ENCODE data around the gene DENND1B.

The DENND1B gene

GRCh38 chr1:197775282-197776262 lies at the start of gene DENND1B:
Gene DENND1B (minus strand): TSS chr1:197775480. CDS start chr1:197775155, 325 bp downstream.
- DNase-seq (ENCODE audit: low spot score) = no peak

GRCh38 chr1:197814306-197814705 lies 39.0 kb upstream of the DENND1B start:
- no peak for DNase-seq (ENCODE audit: low spot score)

GRCh38 chr1:197813741-197814140 lies 38.5 kb upstream of the DENND1B start:
- DNase-seq (ENCODE audit: low spot score) = no peak

GRCh38 chr1:197811769-197812168 lies 36.5 kb upstream of the DENND1B start:
- DNase-seq (ENCODE audit: low spot score) = no peak

- no peak for DNase-seq (ENCODE audit: low spot score)
Observed at GRCh38 chr1:197810812-197811211, 35.5 kb upstream of the DENND1B start.

- DNase-seq (ENCODE audit: low spot score) = no peak
Observed at GRCh38 chr1:197808880-197809279, 33.6 kb upstream of the DENND1B start.

GRCh38 chr1:197807739-197808453 lies 32.6 kb upstream of the DENND1B start:
- no peak for DNase-seq (ENCODE audit: low spot score)

GRCh38 chr1:197807216-197807615 lies 31.9 kb upstream of the DENND1B start:
- DNase-seq (ENCODE audit: low spot score) = no peak

- no peak for DNase-seq (ENCODE audit: low spot score)
Observed at GRCh38 chr1:197806718-197807117, 31.4 kb upstream of the DENND1B start.

GRCh38 chr1:197801684-197802083 lies 26.4 kb upstream of the DENND1B start:
- no peak for DNase-seq (ENCODE audit: low spot score)

- no peak for DNase-seq (ENCODE audit: low spot score)
Observed at GRCh38 chr1:197801111-197801482, 25.8 kb upstream of the DENND1B start.

- no peak for DNase-seq (ENCODE audit: low spot score)
Observed at GRCh38 chr1:197800379-197801110, 25.3 kb upstream of the DENND1B start.

GRCh38 chr1:197799271-197799670 lies 24.0 kb upstream of the DENND1B start:
- peak; percentile 77 for DNase-seq (ENCODE audit: low spot score)

- no peak for DNase-seq (ENCODE audit: low spot score)
Observed at GRCh38 chr1:197798492-197798891, 23.2 kb upstream of the DENND1B start.

GRCh38 chr1:197797010-197797409 lies 21.7 kb upstream of the DENND1B start:
- no peak for DNase-seq (ENCODE audit: low spot score)

- DNase-seq (ENCODE audit: low spot score) = no peak
Observed at GRCh38 chr1:197788741-197789739, 13.8 kb upstream of the DENND1B start.

GRCh38 chr1:197787623-197788536 lies 12.6 kb upstream of the DENND1B start:
- no peak for DNase-seq (ENCODE audit: low spot score)

GRCh38 chr1:197787056-197787455 lies 11.8 kb upstream of the DENND1B start:
- DNase-seq (ENCODE audit: low spot score) = peak; percentile 43

GRCh38 chr1:197786280-197786679 lies 11.0 kb upstream of the DENND1B start:
- no peak for DNase-seq (ENCODE audit: low spot score)

- DNase-seq (ENCODE audit: low spot score) = no peak
Observed at GRCh38 chr1:197783510-197783948, 8.2 kb upstream of the DENND1B start.
